ENCODE data around the gene PTGES2.

DNA sequence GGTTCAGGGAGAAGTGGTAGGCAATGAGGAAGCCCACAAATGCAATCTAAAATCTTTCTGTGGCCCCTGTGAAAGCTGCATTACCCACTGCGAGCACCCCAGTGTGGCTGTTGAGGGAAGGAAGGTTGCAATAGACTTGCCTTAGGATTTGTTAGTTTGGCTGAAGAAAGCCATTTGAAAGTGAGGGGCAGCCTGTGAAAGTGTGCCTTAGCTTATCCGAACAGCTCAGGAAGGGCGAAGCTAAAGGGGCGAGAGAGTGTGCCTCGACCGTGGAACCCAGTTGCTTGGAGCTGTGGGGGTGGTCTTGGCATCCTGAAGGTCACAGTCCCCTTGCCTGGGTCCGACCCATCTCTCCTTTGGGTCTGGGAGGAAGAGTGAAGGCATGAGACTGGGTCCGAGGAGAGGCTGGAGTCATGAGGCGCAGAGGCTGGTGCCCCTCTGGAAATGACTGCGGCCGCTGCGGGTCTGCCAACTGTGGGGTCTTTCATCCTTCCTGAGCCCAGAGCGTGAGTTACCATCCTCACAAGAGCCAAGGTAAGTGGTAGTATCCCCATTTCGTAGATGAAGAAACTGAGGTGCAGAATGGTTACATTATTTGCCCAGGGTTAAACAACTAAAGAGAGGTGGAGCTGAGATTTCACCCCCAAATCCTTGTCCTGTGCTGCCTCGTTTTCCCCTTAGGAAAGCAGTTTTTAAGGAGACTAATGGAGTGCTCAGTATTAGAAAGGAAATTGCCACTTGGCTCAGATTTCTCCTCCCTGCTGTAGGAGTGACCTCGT, 35.1 kb downstream of the PTGES2 start:
- TF ChIP-seq, protein P1, sequence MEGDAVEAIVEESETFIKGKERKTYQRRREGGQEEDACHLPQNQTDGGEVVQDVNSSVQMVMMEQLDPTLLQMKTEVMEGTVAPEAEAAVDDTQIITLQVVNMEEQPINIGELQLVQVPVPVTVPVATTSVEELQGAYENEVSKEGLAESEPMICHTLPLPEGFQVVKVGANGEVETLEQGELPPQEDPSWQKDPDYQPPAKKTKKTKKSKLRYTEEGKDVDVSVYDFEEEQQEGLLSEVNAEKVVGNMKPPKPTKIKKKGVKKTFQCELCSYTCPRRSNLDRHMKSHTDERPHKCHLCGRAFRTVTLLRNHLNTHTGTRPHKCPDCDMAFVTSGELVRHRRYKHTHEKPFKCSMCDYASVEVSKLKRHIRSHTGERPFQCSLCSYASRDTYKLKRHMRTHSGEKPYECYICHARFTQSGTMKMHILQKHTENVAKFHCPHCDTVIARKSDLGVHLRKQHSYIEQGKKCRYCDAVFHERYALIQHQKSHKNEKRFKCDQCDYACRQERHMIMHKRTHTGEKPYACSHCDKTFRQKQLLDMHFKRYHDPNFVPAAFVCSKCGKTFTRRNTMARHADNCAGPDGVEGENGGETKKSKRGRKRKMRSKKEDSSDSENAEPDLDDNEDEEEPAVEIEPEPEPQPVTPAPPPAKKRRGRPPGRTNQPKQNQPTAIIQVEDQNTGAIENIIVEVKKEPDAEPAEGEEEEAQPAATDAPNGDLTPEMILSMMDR (IDR thresholded peaks at IDR 0.05; ENCODE audit: low read depth, low read length, missing input control): no peak
- TF ChIP-seq YY1 (IDR thresholded peaks at IDR 0.05) (no peak), TAF1 (conservative IDR thresholded peaks at IDR 0.05) (no peak)
- TF ChIP-seq, protein P2, sequence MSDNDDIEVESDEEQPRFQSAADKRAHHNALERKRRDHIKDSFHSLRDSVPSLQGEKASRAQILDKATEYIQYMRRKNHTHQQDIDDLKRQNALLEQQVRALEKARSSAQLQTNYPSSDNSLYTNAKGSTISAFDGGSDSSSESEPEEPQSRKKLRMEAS (IDR thresholded peaks at IDR 0.05): no peak
